ENCODE measurements around the gene BEND6.

GRCh38 chr6:57048577-57048976 is 93.7 kb downstream of the BEND6 start:
- TF ChIP-seq ZBTB33 (IDR thresholded peaks at IDR 0.05; ENCODE audit: borderline replicate concordance, low read depth) (no peak), CTCF (IDR thresholded peaks at IDR 0.05) (no peak), TEAD4 (IDR thresholded peaks at IDR 0.05; ENCODE audit: borderline replicate concordance, insufficient read depth) (no peak), RCOR1 (IDR thresholded peaks at IDR 0.05; ENCODE audit: low read length) (no peak)
